OCI-LY3 (cell line): ENCODE data around the gene CREBL2.
"Not testable (repeated sequence)": the region's sequence is repeated elsewhere in the genome, so short reads cannot be mapped to it uniquely, and the experiment has no call there.

ENCODE experiments used
- H2AFZ ChIP-seq: fragments of 200-600, 300-600 bp; shearing (Covaris generic); 2 replicates; pipeline ENCODE4 v1.6.0; 2014; ENCODE audit warnings: antibody characterized with exemption, low read depth, low read length
- H3K27ac ChIP-seq: fragments of 200-600, 300-600 bp; sonication (generic); 2 replicates; pipeline ENCODE4 v1.5.1; 2014; ENCODE audit warnings: mild to moderate bottlenecking, low read length, moderate library complexity, mixed read lengths
- H3K27me3 ChIP-seq: fragments of 200-600, 300-600 bp; sonication (generic); 2 replicates; pipeline ENCODE4 v1.6.1; 2014; ENCODE audit warnings: low read depth, low read length, mixed read lengths
- H3K36me3 ChIP-seq: fragments of 200-600, 300-600 bp; sonication (generic); replicated peaks from 2 replicates; pipeline ENCODE3; 2014; ENCODE audit warnings: low read depth, low read length, mixed read lengths
- H3K4me1 ChIP-seq: fragments of 300-600, 200-600 bp; sonication (generic); 2 replicates; pipeline ENCODE4 v1.6.1; 2014; ENCODE audit warnings: low read length, mixed read lengths
- H3K4me2 ChIP-seq: fragments of 200-600, 300-600 bp; sonication (generic); 2 replicates; pipeline ENCODE4 v1.6.1; 2014; ENCODE audit warnings: low read length, mixed read lengths
- H3K4me3 ChIP-seq: fragments of 300-600, 200-600 bp; sonication (generic); 2 replicates; pipeline ENCODE4 v1.5.1; 2014; ENCODE audit warnings: antibody characterized with exemption, mild to moderate bottlenecking, low read length, moderate library complexity
- H3K79me2 ChIP-seq: fragments of 300-600, 200-600 bp; shearing (Covaris generic); 2 replicates; pipeline ENCODE4 v1.6.1; 2014; ENCODE audit warnings: mild to moderate bottlenecking, low read length, mixed read lengths
- H3K9ac ChIP-seq: fragments of 300-600, 200-600 bp; shearing (Covaris generic); 2 replicates; pipeline ENCODE4 v1.6.0; 2014; ENCODE audit warnings: mild to moderate bottlenecking, low read length, moderate library complexity
- H3K9me3 ChIP-seq: fragments of 200-600, 300-600 bp; shearing (Covaris generic); 2 replicates; pipeline ENCODE4 v1.6.1; 2014; ENCODE audit warnings: low read length, mixed read lengths; ENCODE audit not compliant: insufficient read depth
- H4K20me1 ChIP-seq: fragments of 200-600, 300-600 bp; sonication (generic); 2 replicates; pipeline ENCODE4 v1.6.1; 2016; ENCODE audit warnings: low read length, mixed read lengths; ENCODE audit not compliant: insufficient read depth
- CTCF ChIP-seq: fragments of 200-600, 300-600 bp; sonication (generic); IDR thresholded peaks from 2 replicates; pipeline ENCODE4 v1.5.1; 2014; ENCODE audit warnings: antibody characterized with exemption, low read length, low read depth
- EZH2phosphoT487 ChIP-seq: fragments of 200-600 bp; shearing (Covaris generic); IDR thresholded peaks from 2 replicates; pipeline ENCODE4 v1.6.1; 2018; ENCODE audit warnings: antibody characterized with exemption, mixed run types, low read depth

CREBL2 gene

GRCh38 chr12:12614342-12614741 is 2.7 kb downstream of the CREBL2 start:
- H3K4me1 ChIP-seq, result peaks cover 13% of the 10 kb centered on the region
- H3K9me3 ChIP-seq, result no peaks in the 10 kb centered on the region
- H3K27ac ChIP-seq, result no peak overlapping the region
- no peak overlapping the region for H2AFZ ChIP-seq
- no peak overlapping the region for H3K4me3 ChIP-seq
- no peaks in the 10 kb centered on the region for H3K27me3 ChIP-seq
- no peak overlapping the region for H3K4me2 ChIP-seq
- TF ChIP-seq EZH2phosphoT487, result no peak
- TF ChIP-seq CTCF, result no peak
- H3K36me3 ChIP-seq, result no peaks in the 10 kb centered on the region
- no peak overlapping the region for H3K9ac ChIP-seq
- H3K79me2 ChIP-seq, result no peaks in the 10 kb centered on the region
- no peaks in the 10 kb centered on the region for H4K20me1 ChIP-seq

- Histone ChIP-seq H4K20me1 (no peaks in the 10 kb centered on the region), H3K4me1 (peaks cover 8% of the 10 kb centered on the region), H3K79me2 (no peaks in the 10 kb centered on the region), H3K9me3 (no peaks in the 10 kb centered on the region), H3K4me2 (no peak overlapping the region), H3K36me3 (no peaks in the 10 kb centered on the region), H3K27ac (no peak overlapping the region), H2AFZ (no peak overlapping the region), H3K27me3 (no peaks in the 10 kb centered on the region), H3K4me3 (no peak overlapping the region), H3K9ac (no peak overlapping the region)
- TF ChIP-seq EZH2phosphoT487 (no peak), CTCF (no peak)
These were observed 5.0 kb downstream of the CREBL2 start for GRCh38 chr12:12616512-12617310.

- not testable (repeated sequence) for H2AFZ ChIP-seq, H3K9me3 ChIP-seq, H3K4me2 ChIP-seq, H3K36me3 ChIP-seq, H3K27me3 ChIP-seq, H3K27ac ChIP-seq, H3K79me2 ChIP-seq, H3K9ac ChIP-seq, H4K20me1 ChIP-seq, H3K4me1 ChIP-seq, H3K4me3 ChIP-seq
These were observed 6.4 kb downstream of the CREBL2 start for GRCh38 chr12:12618064-12618463.

- Histone ChIP-seq H3K4me3 (no peak overlapping the region), H3K27me3 (no peaks in the 10 kb centered on the region), H3K79me2 (no peaks in the 10 kb centered on the region), H3K27ac (no peak overlapping the region), H2AFZ (no peak overlapping the region), H3K4me2 (no peak overlapping the region), H4K20me1 (no peaks in the 10 kb centered on the region), H3K4me1 (peaks cover 14% of the 10 kb centered on the region), H3K36me3 (peaks cover 3% of the 10 kb centered on the region), H3K9ac (no peak overlapping the region), H3K9me3 (peaks cover 6% of the 10 kb centered on the region)
- TF ChIP-seq EZH2phosphoT487 (no peak), CTCF (no peak)
These were observed 9.1 kb downstream of the CREBL2 start for GRCh38 chr12:12620730-12621315.
